SK-N-SH (cell line): Measurements from ENCODE around the gene TMEM80.

Experiments
- CTCF ChIP-seq: fragments of 200-600 bp; sonication (generic); IDR thresholded peaks from 2 replicates; pipeline ENCODE4 v1.6.1; 2017; ENCODE audit warnings: antibody characterized with exemption, mild to moderate bottlenecking, moderate library complexity
- EZH2phosphoT487 ChIP-seq: fragments of 200-600 bp; sonication (generic); IDR thresholded peaks from 2 replicates; pipeline ENCODE4 v1.6.1; 2017; ENCODE audit warnings: low read depth, mixed run types, mild to moderate bottlenecking, antibody characterized with exemption, moderate library complexity, borderline replicate concordance

GRCh38 chr11:704228-704674 lies 8.6 kb downstream of the TMEM80 start:
- no peak for TF ChIP-seq CTCF
- TF ChIP-seq EZH2phosphoT487, result no peak
